ENCODE data around the gene POLR2E. TPM values are rescaled to one million over a fixed set of nuclear protein-coding genes. Genes with fewer than 3 reads are reported as not detected.
A peak's percentile ranks its signal among the peaks of the same experiment; 100 is the strongest.

Gene POLR2E
- total RNA-seq, 4 donors from 2014 or later: 117 to 228 (median 150) TPM

DNA sequence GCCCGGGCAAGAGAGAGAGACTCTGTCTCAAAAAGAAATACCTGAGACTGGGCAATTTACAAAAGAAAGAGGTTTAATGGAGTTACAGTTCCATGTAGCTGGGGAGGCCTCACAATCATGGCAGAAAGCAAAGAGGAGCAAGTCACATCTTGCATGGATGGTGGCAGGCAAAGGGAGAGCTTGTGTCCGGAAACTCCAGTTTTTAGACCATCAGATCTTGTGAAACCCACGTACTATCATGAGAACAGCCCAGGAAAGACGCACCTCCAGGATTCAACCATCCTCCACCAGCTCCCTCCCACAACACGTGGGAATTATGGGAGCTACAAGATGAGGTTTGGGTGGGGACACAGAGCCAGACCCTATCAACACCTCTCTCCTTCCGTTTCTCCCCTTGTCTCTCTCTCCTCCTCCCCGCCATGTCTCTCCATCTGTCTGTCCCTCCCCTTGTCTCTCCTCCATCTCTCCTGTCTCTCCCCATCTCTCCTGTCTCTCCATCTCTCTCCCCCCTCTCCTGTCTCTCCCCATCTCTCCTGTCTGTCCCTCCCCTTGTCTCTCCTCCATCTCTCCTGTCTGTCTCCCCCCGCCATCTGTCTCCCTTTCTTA is 10.0 kb downstream of the POLR2E start:
- no peak overlapping the region for H3K27ac ChIP-seq
- WGBS, 2 donors (ENCODE audit: low coverage in 1 of 2): 37 to 74% methylated on average over 3 to 8 of the region's 8 CpGs
- no peak for ATAC-seq
- H3K27me3 ChIP-seq: peaks cover 34% of the 10 kb centered on the region
- peaks cover 0 to 46% of the 10 kb centered on the region in 2 donors for H3K36me3 ChIP-seq
- no peak for TF ChIP-seq POLR2AphosphoS5 (IDR thresholded peaks at IDR 0.05)
- no peak for TF ChIP-seq EP300 (IDR thresholded peaks at IDR 0.05)
- TF ChIP-seq POLR2A (IDR thresholded peaks at IDR 0.05): no peak
- TF ChIP-seq, protein P1, sequence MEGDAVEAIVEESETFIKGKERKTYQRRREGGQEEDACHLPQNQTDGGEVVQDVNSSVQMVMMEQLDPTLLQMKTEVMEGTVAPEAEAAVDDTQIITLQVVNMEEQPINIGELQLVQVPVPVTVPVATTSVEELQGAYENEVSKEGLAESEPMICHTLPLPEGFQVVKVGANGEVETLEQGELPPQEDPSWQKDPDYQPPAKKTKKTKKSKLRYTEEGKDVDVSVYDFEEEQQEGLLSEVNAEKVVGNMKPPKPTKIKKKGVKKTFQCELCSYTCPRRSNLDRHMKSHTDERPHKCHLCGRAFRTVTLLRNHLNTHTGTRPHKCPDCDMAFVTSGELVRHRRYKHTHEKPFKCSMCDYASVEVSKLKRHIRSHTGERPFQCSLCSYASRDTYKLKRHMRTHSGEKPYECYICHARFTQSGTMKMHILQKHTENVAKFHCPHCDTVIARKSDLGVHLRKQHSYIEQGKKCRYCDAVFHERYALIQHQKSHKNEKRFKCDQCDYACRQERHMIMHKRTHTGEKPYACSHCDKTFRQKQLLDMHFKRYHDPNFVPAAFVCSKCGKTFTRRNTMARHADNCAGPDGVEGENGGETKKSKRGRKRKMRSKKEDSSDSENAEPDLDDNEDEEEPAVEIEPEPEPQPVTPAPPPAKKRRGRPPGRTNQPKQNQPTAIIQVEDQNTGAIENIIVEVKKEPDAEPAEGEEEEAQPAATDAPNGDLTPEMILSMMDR (IDR thresholded peaks at IDR 0.05): no peak
- peaks cover 0 to 55% (median 24%) of the 10 kb centered on the region in 3 donors for H3K4me1 ChIP-seq
- H3K4me3 ChIP-seq: no peak overlapping the region
- no peaks in the 10 kb centered on the region for H3K9me3 ChIP-seq

- WGBS, 2 donors (ENCODE audit: low coverage in 1 of 2): 81 to 88% methylated on average over 4 to 5 of the region's 43 CpGs
- Histone ChIP-seq H3K4me1 (peaks cover 0 to 51% (median 24%) of the 10 kb centered on the region in 3 donors), H3K36me3 (peaks cover 0 to 37% of the 10 kb centered on the region in 2 donors), H3K27me3 (peaks cover 34% of the 10 kb centered on the region), H3K27ac (no peak overlapping the region), H3K9me3 (no peaks in the 10 kb centered on the region), H3K4me3 (no peak overlapping the region)
- ATAC-seq: no peak
- TF ChIP-seq POLR2A (IDR thresholded peaks at IDR 0.05) (no peak), EP300 (IDR thresholded peaks at IDR 0.05) (no peak), POLR2AphosphoS5 (IDR thresholded peaks at IDR 0.05) (no peak)
- TF ChIP-seq, protein P1 (IDR thresholded peaks at IDR 0.05): no peak
Observed at GRCh38 chr19:1084024-1084868, 10.9 kb downstream of the POLR2E start.

DNA sequence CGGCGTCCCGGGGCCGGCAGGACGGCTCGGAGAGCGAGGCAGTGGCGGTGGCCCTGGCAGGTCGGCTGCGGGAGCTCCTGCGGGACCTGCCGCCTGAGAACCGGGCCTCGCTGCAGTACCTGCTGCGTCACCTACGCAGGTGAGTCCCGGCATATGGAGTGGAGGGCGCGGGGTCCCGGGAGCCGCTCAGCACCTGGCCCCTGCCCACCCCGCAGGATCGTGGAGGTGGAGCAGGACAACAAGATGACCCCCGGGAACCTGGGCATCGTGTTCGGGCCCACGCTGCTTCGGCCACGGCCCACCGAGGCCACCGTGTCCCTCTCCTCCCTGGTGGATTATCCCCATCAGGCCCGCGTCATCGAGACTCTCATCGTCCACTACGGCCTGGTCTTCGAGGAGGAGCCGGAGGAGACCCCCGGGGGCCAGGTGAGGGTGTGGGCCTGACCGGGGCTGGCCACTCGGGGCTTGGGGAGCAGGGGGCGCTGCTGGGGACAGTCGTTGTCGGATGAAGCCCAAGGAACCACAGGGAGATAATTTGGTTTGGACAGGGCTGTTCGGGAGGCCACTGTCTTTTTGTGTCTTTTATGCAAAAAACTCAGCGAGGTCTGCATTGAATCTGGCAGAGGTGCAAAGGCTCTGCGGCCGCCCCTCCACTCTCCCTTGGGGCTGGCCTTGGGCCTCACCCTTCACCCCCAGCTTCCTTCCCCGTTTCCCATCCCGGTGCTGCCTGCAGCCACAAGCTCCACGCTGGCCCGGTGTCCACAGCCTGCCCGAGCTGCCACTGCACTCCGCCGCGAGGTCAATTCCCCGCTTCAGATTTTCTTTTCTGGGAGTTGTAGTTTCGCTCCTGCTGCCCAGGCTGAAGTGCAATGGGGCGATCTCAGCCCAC is 12.0 kb downstream of the POLR2E start:
- H3K4me1 ChIP-seq: peaks cover 0 to 40% (median 15%) of the 10 kb centered on the region in 3 donors
- H3K4me3 ChIP-seq: peak overlapping the region in 1 of 2 donors; percentile 34
- H3K36me3 ChIP-seq: peaks cover 0 to 27% of the 10 kb centered on the region in 2 donors
- 65 to 100% methylated on average over 1 to 15 of the region's 59 CpGs for WGBS, 2 donors (ENCODE audit: low coverage in 1 of 2)
- H3K27ac ChIP-seq: no peak overlapping the region
- ATAC-seq: no peak
- no peaks in the 10 kb centered on the region for H3K9me3 ChIP-seq
- no peak for TF ChIP-seq POLR2A (IDR thresholded peaks at IDR 0.05)
- TF ChIP-seq POLR2AphosphoS5 (IDR thresholded peaks at IDR 0.05): no peak
- no peak for TF ChIP-seq EP300 (IDR thresholded peaks at IDR 0.05)
- TF ChIP-seq, protein P1 (IDR thresholded peaks at IDR 0.05): no peak
- H3K27me3 ChIP-seq: peaks cover 34% of the 10 kb centered on the region

GRCh38 chr19:1082165-1082927 is 12.8 kb downstream of the POLR2E start:
- 45% methylated on average over 9 of the region's 51 CpGs; no CpG with 5 or more reads in 1 of the 2 donors for WGBS, 2 donors (ENCODE audit: low coverage in 1 of 2)
- TF ChIP-seq, protein P1 (IDR thresholded peaks at IDR 0.05): no peak
- TF ChIP-seq EP300 (IDR thresholded peaks at IDR 0.05) (no peak), POLR2A (IDR thresholded peaks at IDR 0.05) (no peak), POLR2AphosphoS5 (IDR thresholded peaks at IDR 0.05) (no peak)

More at GRCh38 chr19:1082165-1082927, 12.8 kb downstream of the POLR2E start:
- peaks cover 0 to 18% of the 10 kb centered on the region in 2 donors for H3K36me3 ChIP-seq
- H3K4me1 ChIP-seq: peaks cover 0 to 32% (median 9%) of the 10 kb centered on the region in 3 donors
- H3K27ac ChIP-seq: no peak overlapping the region
- H3K9me3 ChIP-seq: no peaks in the 10 kb centered on the region
- peak overlapping the region in 1 of 2 donors; percentile 34 for H3K4me3 ChIP-seq
- peak; percentile 29 for ATAC-seq
- peaks cover 34% of the 10 kb centered on the region for H3K27me3 ChIP-seq
